GM21576 (cell line): ENCODE results near the gene ANKRD33B.

Source experiments
- ATAC-seq: cut with Tn5 transposase; IDR thresholded peaks from one replicate; pipeline ENCODE4 v1.9.1; 2021; ENCODE audit warnings: mild to moderate bottlenecking, moderate library complexity; ENCODE audit not compliant: unreplicated experiment

ANKRD33B gene

GRCh38 chr5:10577371-10578292 lies 13.8 kb downstream of the ANKRD33B start:
- peak; percentile 37 for ATAC-seq

- ATAC-seq: peak; percentile 22
Observed at GRCh38 chr5:10578293-10578665, 14.4 kb downstream of the ANKRD33B start.

DNA sequence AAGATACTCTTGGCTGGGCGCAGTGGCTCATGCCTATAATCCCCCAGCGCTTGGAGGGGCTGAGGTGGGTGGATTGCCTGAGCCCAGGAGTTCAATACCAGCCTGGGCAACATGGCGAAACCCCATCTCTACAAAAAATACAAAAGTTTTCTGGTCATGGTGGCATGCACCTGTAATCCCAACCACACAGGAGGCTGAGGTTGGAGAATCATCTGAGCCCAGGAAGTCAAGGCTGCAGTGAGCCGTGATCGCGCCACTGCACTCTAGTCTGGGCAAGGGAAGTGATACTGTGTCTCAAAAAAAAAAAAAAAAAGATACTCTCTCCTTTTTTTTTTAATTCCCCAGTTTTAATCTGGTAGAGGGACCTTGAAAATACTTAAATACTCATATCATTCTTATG lies 15.0 kb downstream of the ANKRD33B start:
- peak; percentile 47 for ATAC-seq

DNA sequence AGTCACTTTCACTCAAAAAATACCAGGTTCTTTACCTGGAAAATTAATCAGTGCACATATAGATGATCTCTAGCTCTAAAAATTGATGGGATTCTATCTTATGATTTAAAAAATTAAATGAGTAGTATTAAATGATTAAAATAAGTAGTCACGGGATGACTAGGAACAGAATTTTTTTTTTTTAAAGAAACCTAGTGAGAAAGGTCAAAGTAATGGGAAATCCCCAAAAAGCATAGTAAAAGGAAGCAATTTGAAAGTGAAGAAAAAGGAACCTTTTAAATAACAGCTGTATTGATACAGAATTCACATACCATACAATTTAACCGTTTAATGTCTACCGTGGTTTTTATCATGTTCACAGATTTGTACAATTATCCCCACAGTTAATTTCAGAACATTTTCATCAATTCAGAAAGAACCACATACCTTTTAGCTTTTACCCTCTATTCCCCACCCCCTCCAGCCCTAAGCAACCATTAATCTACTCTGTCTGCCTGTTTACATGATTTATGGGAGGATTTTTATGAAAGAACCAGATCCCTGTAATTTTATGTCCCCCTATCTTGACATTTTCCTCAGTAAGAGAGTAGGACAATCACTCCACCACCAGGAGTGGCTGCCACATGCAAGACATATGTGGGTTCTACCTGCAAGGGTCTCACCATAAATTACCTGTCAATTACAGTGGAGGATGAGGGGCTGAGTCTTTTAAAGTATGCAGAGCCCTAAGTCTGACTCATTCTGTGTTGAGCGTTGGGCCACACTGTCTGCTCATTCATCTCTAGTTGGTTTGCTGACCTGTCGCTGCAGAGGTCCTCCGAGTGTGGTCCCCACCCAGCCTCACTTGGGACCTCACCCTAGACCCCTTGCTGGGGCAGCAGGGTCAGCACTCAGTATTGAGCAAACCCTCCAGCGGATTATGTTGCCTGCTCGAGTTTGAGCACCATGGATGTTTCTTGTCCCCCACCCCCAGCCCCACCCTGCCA lies 16.0 kb downstream of the ANKRD33B start:
- no peak for ATAC-seq

DNA sequence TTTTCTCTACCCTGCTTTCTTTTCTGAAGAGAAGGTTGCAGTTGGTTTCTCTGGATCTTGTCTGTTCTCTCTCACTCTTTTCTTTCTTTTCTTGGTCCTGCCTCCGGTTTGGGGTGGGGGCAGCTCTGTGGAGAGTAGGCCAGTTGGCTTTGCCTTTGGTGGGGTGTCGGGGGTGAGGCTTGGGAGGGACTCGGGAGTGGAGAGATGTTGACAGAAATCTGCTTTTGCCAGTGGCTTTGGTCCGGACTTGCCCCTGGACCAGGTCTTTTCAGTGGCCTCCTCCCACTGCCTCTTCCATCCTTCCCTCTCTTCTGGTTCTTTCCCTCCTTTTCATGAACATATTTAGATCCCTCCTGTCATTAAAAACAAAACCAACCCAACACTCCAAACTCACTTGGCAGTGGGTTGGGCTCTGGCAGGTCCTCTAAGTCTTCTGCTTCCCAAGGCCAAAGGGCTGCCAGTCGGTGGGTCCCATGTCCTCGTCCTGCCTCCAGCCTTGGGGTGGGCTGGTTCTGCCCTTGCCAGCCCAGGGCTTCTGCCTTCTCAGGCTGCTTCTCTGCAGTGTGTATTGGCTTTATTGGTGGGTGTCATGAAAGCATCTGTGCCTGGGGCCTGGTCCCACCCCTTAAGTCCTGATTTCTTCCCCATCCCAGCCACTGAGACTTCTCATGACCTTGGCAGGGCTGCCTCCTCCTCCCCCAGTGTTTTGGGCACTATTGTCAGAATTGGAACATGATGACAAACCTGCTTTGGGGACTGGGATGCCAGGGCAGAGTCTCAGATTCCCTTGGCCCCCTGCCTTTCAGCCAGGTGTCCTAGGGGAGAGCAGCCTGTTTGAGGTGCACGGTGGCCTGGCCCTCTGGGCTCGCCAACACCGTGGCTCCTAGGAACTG lies 16.9 kb downstream of the ANKRD33B start:
- no peak for ATAC-seq

- no peak for ATAC-seq
Observed at GRCh38 chr5:10581424-10581748, 17.5 kb downstream of the ANKRD33B start.

GRCh38 chr5:10581867-10582511 lies 18.1 kb downstream of the ANKRD33B start:
- no peak for ATAC-seq

GRCh38 chr5:10582512-10582897 lies 18.6 kb downstream of the ANKRD33B start:
- no peak for ATAC-seq

- no peak for ATAC-seq
Observed at GRCh38 chr5:10583663-10584572, 20.0 kb downstream of the ANKRD33B start.

DNA sequence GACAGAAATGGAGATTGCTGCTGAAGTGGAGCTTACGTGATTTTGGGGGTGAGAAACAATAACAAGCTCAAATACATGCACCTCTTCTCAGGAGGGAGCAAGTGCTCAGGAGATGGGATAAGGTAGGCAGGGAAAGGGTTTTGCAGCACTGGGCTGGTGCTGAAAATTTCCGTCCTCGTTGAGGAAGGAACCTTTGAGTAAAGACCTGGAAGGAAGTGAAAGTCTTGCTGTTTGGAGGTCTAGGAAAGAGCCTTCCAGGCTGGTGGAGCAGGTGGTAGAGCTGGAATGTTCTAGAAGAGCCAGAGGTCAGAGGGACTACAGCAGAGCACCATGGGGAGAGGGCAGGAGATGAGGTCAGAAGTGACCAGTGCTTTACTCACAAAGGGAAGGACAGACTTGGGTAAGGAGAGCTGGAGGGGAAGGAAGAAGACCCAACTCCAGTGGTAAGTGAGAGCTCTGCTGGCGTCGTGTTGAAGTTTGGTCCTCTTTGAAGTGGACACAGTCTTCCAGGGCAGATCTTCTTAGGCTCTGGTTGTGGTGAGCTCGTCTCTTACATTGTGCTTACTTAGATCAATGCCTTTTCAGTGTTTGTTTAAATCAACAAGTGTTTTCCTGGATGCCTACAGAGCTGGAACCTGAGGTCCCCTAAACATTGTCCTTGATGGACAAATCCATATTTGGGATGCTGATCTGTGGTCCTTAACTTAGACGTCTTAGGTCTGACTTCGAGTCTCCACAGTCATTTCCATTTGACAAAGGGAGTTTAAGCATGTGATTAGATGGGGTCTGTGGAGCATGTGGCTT lies 21.0 kb downstream of the ANKRD33B start:
- ATAC-seq: no peak

DNA sequence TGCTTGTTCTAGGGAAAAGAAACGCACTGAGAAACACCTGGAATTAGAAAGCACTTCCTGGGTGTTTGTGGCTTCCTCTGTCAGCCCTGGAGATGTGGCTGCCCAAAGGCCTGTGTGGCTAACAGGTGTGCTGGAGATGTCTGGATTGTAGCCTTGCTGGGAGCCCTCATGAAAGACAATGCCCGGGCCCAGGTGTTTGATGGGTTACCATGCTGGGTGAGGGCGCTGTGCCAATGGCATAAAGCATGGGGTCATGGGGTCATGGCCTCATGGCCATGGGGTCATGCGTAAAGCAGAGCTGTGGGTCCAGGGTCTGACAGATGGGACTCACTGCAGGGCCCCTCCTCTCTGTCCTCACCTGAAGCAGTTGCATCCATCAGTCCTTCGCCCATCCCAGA lies 21.6 kb downstream of the ANKRD33B start:
- ATAC-seq: no peak

DNA sequence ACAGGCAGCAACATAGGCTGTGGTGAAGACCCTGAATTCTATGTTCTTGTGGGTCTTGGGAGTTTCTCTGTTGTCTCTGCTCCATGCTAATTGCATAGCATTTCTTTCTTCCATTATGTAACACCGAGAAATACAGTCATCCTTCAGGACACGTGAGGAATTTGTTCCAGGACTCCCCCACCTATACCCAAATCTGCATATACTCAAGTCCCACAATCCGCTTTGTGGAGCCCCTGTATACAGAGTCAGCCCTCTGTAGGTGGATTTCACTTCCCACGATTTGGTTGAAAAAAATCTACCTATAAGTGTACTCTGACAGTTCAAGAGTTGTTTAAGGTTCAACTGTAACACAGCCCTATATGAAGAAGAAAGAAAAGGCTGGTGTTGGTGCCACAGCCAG lies 22.1 kb downstream of the ANKRD33B start:
- no peak for ATAC-seq

GRCh38 chr5:10586555-10586954 lies 22.7 kb downstream of the ANKRD33B start:
- ATAC-seq: no peak

GRCh38 chr5:10588109-10588775 lies 24.4 kb downstream of the ANKRD33B start:
- ATAC-seq: no peak

GRCh38 chr5:10588779-10589447 lies 25.0 kb downstream of the ANKRD33B start:
- peak; percentile 27 for ATAC-seq

DNA sequence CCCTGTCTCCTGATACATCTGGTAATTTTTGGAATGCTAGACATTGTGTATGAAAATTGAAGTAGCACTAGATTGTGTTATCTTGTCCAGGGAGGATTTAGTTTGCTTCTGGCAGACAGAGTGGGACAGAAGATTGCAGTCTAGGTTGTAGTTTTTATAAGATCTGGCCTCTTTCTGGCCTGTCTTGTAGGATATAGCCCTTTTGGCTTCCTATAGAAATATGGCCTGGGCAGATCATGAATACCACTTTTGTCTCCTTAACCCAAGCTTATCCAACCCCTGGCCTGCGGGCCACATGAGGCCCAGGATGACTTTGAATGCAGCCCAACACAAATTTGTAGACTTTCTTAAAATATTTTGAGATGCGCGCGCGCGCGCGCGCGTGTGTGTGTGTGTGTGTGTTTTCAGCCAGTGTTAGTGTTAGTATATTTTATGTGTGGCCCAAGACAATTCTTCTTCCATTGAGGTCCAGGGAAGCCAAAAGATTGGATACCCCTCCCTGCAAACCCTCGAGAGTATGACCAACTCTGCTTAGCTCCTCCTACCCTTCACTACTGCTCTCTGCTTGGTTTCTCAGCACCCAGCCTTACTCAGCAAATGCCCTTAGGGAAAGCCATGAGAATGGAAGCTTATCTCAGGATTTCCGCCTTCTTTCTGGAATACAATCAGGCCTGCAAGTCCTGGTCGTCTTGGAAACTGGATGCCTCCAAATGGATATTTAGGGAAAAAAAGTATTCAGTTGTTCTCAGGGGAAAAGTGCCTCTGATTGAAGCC lies 26.5 kb downstream of the ANKRD33B start:
- peak; percentile 29 for ATAC-seq

DNA sequence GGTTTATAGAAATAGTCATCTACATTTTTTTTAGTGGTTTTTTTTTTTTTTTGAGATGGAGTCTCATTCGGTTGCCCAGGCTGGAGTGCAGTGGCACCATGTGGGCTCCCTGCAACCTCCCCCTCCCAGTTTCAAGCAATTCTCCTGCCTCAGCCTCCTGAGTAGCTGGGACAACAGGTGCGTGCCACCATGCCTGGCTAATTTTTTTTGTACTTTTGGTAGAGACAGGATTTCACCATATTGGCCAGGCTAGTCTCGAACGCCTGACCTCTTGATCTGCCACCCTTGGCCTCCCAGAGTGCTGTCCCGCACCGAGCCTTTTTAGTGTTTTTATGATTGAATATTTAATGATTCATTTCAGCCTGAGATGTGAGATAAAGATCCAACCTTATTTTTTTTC lies 27.3 kb downstream of the ANKRD33B start:
- no peak for ATAC-seq
